PC-9 (cell line): ENCODE results near the gene TSPAN32.

Experiments
- EZH2 ChIP-seq: fragments of 200-600 bp; sonication (generic); IDR thresholded peaks from 2 replicates; pipeline ENCODE4 v1.8.0; 2017; ENCODE audit warnings: antibody characterized with exemption, low read depth
- TF ChIP-seq, protein P1 (sequence below): fragments of 200-600 bp; sonication (generic); conservative IDR thresholded peaks from 2 replicates; pipeline ENCODE4 v1.6.1; 2017; ENCODE audit warnings: mixed run types, antibody characterized with exemption, mild to moderate bottlenecking, moderate library complexity

DNA sequence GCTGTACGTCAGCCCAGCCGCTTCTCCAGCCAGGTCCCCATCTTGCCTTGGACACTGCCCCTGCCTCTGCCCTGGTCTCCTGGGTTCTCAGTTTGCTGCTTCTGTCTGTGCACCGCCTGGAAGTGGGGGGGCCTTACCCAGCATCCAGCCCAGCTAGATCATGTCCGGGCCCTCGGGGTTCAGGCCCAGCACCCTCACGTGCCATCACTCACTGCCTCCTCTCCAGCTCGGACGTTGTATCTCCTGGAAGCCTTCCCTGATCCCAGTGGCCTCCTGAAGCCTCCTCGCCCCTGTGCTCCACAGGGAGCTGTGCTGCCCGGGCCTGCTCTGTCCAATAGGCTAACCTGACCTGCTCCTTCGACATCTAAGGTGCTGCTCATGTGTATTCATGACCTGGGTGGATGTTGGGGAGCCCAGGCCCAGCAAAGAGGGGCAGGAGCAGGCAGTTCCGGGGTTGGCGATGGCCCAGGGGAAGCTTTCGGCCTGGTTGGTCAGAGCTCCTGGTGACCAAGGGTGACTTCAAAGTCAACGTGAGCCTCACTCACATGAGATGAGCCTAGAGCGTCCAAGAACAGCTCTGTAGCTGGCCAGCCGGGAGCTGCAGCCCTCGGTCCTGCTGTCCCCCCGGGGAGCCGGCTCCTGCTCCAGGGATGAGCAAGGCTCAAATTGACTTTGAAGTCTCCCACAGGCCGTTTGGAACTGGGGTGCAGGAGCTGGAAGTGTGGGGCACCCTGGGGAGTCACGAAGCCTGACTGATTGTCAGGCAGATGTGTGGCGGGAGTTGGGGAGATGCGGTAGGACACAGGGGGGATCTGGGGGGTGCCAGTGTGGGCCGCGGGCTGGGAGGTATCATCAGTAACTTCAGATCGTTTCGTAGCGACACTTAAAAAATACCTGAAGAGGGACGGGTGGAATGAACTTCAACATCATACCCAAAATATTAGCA is 26.2 kb upstream of the TSPAN32 start:
- TF ChIP-seq, protein P1, sequence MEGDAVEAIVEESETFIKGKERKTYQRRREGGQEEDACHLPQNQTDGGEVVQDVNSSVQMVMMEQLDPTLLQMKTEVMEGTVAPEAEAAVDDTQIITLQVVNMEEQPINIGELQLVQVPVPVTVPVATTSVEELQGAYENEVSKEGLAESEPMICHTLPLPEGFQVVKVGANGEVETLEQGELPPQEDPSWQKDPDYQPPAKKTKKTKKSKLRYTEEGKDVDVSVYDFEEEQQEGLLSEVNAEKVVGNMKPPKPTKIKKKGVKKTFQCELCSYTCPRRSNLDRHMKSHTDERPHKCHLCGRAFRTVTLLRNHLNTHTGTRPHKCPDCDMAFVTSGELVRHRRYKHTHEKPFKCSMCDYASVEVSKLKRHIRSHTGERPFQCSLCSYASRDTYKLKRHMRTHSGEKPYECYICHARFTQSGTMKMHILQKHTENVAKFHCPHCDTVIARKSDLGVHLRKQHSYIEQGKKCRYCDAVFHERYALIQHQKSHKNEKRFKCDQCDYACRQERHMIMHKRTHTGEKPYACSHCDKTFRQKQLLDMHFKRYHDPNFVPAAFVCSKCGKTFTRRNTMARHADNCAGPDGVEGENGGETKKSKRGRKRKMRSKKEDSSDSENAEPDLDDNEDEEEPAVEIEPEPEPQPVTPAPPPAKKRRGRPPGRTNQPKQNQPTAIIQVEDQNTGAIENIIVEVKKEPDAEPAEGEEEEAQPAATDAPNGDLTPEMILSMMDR: no peak
- TF ChIP-seq EZH2: no peak
